ENCODE data around the gene NPR1. TPM values are rescaled to one million over a fixed set of nuclear protein-coding genes. Genes with fewer than 3 reads are reported as not detected.

The NPR1 gene
- total and polyA plus RNA-seq, 2 experiments from 2014 or later: 3.7 to 9.0 TPM

DNA sequence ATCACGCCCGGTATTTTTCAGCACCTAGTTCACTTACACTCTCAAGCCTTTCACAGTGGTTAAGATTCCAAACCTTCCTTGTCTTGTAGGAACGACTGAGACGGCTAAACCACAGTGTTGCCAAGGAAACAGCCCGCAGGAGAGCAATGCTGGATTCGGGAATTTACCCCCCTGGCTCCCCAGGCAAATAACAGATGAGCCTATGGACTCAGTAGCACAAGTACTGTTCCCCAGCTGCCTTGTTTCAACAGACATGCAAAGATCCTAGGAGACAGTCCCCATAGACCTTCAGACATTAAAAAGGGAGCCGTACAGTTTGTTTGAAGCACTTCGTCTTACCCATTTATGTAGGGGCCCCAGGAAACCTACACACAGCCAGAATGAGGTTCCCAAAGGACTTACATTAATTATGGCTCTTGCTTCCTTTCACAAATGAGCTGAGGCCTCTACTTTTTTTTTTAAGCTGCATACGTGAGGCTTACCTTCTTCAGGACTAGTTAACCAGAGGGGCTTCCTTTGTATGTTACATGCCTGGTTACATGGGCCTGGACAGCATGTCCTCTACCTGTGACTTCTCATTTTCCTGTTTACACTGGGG, 17.3 kb upstream of the NPR1 start:
- Histone ChIP-seq H3K36me3 (ENCODE audit: insufficient read depth) (peaks cover 51% of the 10 kb centered on the region), H3F3A (replicated peaks; ENCODE audit: low read depth) (peaks cover 59% of the 10 kb centered on the region), H3K4me1 (ENCODE audit: insufficient read depth) (peaks cover 8% of the 10 kb centered on the region), H3K4me2 (no peak overlapping the region), H3K9me2 (ENCODE audit: insufficient read depth) (no peaks in the 10 kb centered on the region), H3K4me3 (no peak overlapping the region), H3K79me2 (replicated peaks; ENCODE audit: insufficient read depth) (peaks cover 13% of the 10 kb centered on the region), H3K27ac (ENCODE audit: low read depth) (peak overlapping the region; percentile 45; the same call in 1 of the 2 replicates), H2AFZ (no peak overlapping the region), H4K20me1 (replicated peaks; ENCODE audit: insufficient read depth) (peaks cover 18% of the 10 kb centered on the region), H3K27me3 (ENCODE audit: insufficient read depth) (no peaks in the 10 kb centered on the region)
- Mint-ChIP-seq H3K27ac (no peak overlapping the region), H3K9me3 (no peaks in the 10 kb centered on the region; the same call in 2 of the 3 replicates), H3K36me3 (ENCODE audit: low read depth) (peaks cover 62% of the 10 kb centered on the region), H3K4me3 (no peak overlapping the region), H3K27me3 (ENCODE audit: insufficient read depth, low read depth, poor library complexity) (peaks cover 6% of the 10 kb centered on the region), H3K4me1 (peaks cover 7% of the 10 kb centered on the region)
- ATAC-seq: no peak
- peak; percentile 26 for DNase-seq (ENCODE audit: low spot score)
- TF ChIP-seq POLR2AphosphoS5 (IDR thresholded peaks at IDR 0.05; ENCODE audit: low read depth): peak; percentile 38; the same call in 1 of the 2 replicates
- TF ChIP-seq EZH2 (IDR thresholded peaks at IDR 0.05; ENCODE audit: low read depth, unreplicated experiment): no peak
- TF ChIP-seq ETS1 (IDR thresholded peaks at IDR 0.05): no peak
- no peak for TF ChIP-seq NANOG (IDR thresholded peaks at IDR 0.05; ENCODE audit: borderline replicate concordance)
- no peak for TF ChIP-seq ZNF114 (CRISPR knock-in tag; IDR thresholded peaks at IDR 0.05)

DNA sequence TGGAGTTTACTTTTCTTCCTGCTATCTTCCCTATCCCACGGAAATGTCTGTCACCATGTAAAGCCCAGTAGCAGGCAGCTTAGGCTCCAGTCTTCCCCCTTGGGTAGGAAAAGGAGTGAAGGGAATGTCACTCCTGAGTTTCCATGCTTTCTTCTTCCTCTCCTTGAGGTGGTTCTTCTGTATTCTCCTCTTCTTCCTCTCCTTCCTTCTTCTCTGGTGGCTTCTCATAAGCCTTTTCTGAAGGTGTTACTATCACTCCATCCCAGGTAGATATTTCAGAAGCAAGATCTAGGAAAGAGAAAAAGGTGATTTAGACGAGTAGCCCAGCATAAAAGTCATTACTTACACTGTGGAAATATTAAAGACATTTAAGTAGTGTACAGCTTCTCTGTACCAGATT, 16.2 kb upstream of the NPR1 start:
- no peak overlapping the region for H3K27ac Mint-ChIP-seq
- peaks cover 73% of the 10 kb centered on the region for H3K36me3 Mint-ChIP-seq (ENCODE audit: low read depth)
- peaks cover 8% of the 10 kb centered on the region for H3K27me3 Mint-ChIP-seq (ENCODE audit: insufficient read depth, low read depth, poor library complexity)
- Histone ChIP-seq H3K9me2 (ENCODE audit: insufficient read depth) (no peaks in the 10 kb centered on the region), H3K4me1 (ENCODE audit: insufficient read depth) (peaks cover 8% of the 10 kb centered on the region), H3K27me3 (ENCODE audit: insufficient read depth) (no peaks in the 10 kb centered on the region), H3F3A (replicated peaks; ENCODE audit: low read depth) (peaks cover 68% of the 10 kb centered on the region), H2AFZ (no peak overlapping the region), H4K20me1 (replicated peaks; ENCODE audit: insufficient read depth) (peaks cover 20% of the 10 kb centered on the region), H3K4me3 (no peak overlapping the region), H3K27ac (ENCODE audit: low read depth) (no peak overlapping the region), H3K4me2 (no peak overlapping the region), H3K79me2 (replicated peaks; ENCODE audit: insufficient read depth) (peaks cover 13% of the 10 kb centered on the region), H3K36me3 (ENCODE audit: insufficient read depth) (peaks cover 62% of the 10 kb centered on the region)
- ATAC-seq (no peak), DNase-seq (ENCODE audit: low spot score) (no peak)
- H3K4me3 Mint-ChIP-seq: no peak overlapping the region
- TF ChIP-seq NANOG (IDR thresholded peaks at IDR 0.05; ENCODE audit: borderline replicate concordance) (no peak), POLR2AphosphoS5 (IDR thresholded peaks at IDR 0.05; ENCODE audit: low read depth) (0 out of 2 replicates have a peak, but pooled peaks have one; percentile 19)
- H3K9me3 Mint-ChIP-seq: no peaks in the 10 kb centered on the region; the same call in 2 of the 3 replicates
- peaks cover 7% of the 10 kb centered on the region for H3K4me1 Mint-ChIP-seq

DNA sequence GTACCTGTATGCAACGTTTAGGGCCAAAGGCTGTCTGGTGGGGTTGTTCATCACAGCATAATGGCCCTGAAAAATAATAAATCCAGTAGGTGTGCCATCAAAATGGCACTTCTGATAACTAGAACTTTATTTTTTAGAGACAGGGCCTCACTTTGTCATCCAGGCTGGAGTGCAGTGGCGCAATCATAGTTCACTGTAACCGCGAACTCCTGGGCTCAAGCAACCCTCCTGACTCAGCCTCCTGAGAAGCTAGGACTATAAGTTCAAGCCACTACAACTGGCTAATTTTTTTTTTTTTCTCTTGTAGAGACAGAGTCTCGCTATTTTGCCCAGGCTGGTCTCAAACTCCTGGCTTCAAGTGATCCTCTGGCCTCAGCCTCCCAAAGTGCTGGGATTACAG, 15.3 kb upstream of the NPR1 start:
- Histone ChIP-seq H2AFZ (no peak overlapping the region), H3K4me1 (ENCODE audit: insufficient read depth) (peaks cover 8% of the 10 kb centered on the region), H3K27me3 (ENCODE audit: insufficient read depth) (no peaks in the 10 kb centered on the region), H3K36me3 (ENCODE audit: insufficient read depth) (peaks cover 71% of the 10 kb centered on the region), H3K79me2 (replicated peaks; ENCODE audit: insufficient read depth) (peaks cover 23% of the 10 kb centered on the region), H3F3A (replicated peaks; ENCODE audit: low read depth) (peaks cover 76% of the 10 kb centered on the region), H3K9me2 (ENCODE audit: insufficient read depth) (no peaks in the 10 kb centered on the region), H3K4me3 (no peak overlapping the region), H3K4me2 (no peak overlapping the region), H4K20me1 (replicated peaks; ENCODE audit: insufficient read depth) (peaks cover 24% of the 10 kb centered on the region), H3K27ac (ENCODE audit: low read depth) (no peak overlapping the region)
- Mint-ChIP-seq H3K27ac (no peak overlapping the region), H3K4me1 (peaks cover 8% of the 10 kb centered on the region), H3K36me3 (ENCODE audit: low read depth) (peaks cover 82% of the 10 kb centered on the region), H3K9me3 (no peaks in the 10 kb centered on the region; the same call in 2 of the 3 replicates), H3K4me3 (no peak overlapping the region), H3K27me3 (ENCODE audit: insufficient read depth, low read depth, poor library complexity) (peaks cover 8% of the 10 kb centered on the region)
- DNase-seq (ENCODE audit: low spot score) (no peak), ATAC-seq (no peak)
- TF ChIP-seq NANOG (IDR thresholded peaks at IDR 0.05; ENCODE audit: borderline replicate concordance) (no peak), EZH2phosphoT487 (IDR thresholded peaks at IDR 0.05; ENCODE audit: unreplicated experiment) (no peak)

Data from GM23338 (cell line).